ENCODE measurements around the gene LRRC1. TPM values are rescaled to one million over a fixed set of nuclear protein-coding genes. Genes with fewer than 3 reads are reported as not detected.

The LRRC1 gene
- total and polyA plus RNA-seq, 2 of the 8 experiments (the other 6 are each of a cell fraction or from before 2014, with no cell fraction given) = 6.7 to 15.9 TPM

DNA sequence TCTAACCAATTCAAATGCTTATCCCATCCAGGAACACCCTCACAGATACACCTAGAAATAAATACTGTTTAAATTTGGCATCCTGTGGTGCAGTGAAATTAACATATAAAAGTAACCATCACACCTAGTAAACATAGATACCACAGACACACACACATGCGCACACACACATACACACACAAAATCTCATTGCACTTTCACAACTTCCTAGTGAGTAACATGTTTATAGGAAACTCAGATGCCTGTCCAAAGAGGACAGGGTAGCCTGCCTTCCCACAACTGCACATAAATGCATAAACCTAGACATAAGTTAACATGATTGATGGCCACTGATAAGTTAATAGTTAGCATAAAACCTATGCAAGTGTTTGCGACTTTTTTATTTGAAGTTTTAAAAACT, 56.8 kb downstream of the LRRC1 start (continued):
- TF ChIP-seq, protein P1, sequence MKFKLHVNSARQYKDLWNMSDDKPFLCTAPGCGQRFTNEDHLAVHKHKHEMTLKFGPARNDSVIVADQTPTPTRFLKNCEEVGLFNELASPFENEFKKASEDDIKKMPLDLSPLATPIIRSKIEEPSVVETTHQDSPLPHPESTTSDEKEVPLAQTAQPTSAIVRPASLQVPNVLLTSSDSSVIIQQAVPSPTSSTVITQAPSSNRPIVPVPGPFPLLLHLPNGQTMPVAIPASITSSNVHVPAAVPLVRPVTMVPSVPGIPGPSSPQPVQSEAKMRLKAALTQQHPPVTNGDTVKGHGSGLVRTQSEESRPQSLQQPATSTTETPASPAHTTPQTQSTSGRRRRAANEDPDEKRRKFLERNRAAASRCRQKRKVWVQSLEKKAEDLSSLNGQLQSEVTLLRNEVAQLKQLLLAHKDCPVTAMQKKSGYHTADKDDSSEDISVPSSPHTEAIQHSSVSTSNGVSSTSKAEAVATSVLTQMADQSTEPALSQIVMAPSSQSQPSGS (IDR thresholded peaks at IDR 0.05; ENCODE audit: low read length) = no peak
- TF ChIP-seq RAD21 (IDR thresholded peaks at IDR 0.05 in 1 of 2, conservative IDR thresholded peaks at IDR 0.05 in 1 of 2; ENCODE audit: low read depth in 2 of 2, low read length in 2 of 2) = no peak
- TF ChIP-seq CHD2 (IDR thresholded peaks at IDR 0.05; ENCODE audit: low read length) = no peak
